Measurements from ENCODE around the gene SPECC1L. TPM values are rescaled to one million over a fixed set of nuclear protein-coding genes. Genes with fewer than 3 reads are reported as not detected.
A peak's percentile ranks its signal among the peaks of the same experiment; 100 is the strongest.

Gene SPECC1L
- total RNA-seq, 1 donor = 46.7 TPM

- Histone ChIP-seq H3K27me3 (ENCODE audit: insufficient read depth, low read length) (peaks cover 16% of the 10 kb centered on the region), H2AFZ (ENCODE audit: low read length) (no peak overlapping the region), H3K4me1 (ENCODE audit: insufficient read depth, low read length) (no peaks in the 10 kb centered on the region), H4K20me1 (ENCODE audit: insufficient read depth, low read length) (peaks cover 8% of the 10 kb centered on the region), H3K4me2 (ENCODE audit: insufficient read depth, low read length) (no peak overlapping the region), H3K9me3 (ENCODE audit: low read depth, low read length) (no peaks in the 10 kb centered on the region), H3K4me3 (ENCODE audit: insufficient read depth, low read length) (no peak overlapping the region), H3K27ac (ENCODE audit: low read depth, low read length) (no peak overlapping the region), H3K36me3 (ENCODE audit: insufficient read depth, low read length) (peaks cover 18% of the 10 kb centered on the region), H3K79me2 (ENCODE audit: insufficient read depth, low read length) (no peaks in the 10 kb centered on the region)
- DNase-seq (ENCODE audit: insufficient read length, low spot score, missing footprints) = peak; percentile 85
- TF ChIP-seq CTCF (IDR thresholded peaks at IDR 0.05; ENCODE audit: extremely low read depth, low read depth, low read length) = no peak
Observed at GRCh38 chr22:24420072-24420976, 149.7 kb downstream of the SPECC1L start.

- Histone ChIP-seq H3K27me3 (ENCODE audit: insufficient read depth, low read length) (peaks cover 21% of the 10 kb centered on the region), H3K36me3 (ENCODE audit: insufficient read depth, low read length) (peaks cover 15% of the 10 kb centered on the region), H3K27ac (ENCODE audit: low read depth, low read length) (no peak overlapping the region), H3K79me2 (ENCODE audit: insufficient read depth, low read length) (no peaks in the 10 kb centered on the region), H3K4me3 (ENCODE audit: insufficient read depth, low read length) (no peak overlapping the region), H3K4me1 (ENCODE audit: insufficient read depth, low read length) (no peaks in the 10 kb centered on the region), H3K4me2 (ENCODE audit: insufficient read depth, low read length) (no peak overlapping the region), H4K20me1 (ENCODE audit: insufficient read depth, low read length) (peaks cover 9% of the 10 kb centered on the region), H2AFZ (ENCODE audit: low read length) (no peak overlapping the region), H3K9me3 (ENCODE audit: low read depth, low read length) (no peaks in the 10 kb centered on the region)
- DNase-seq (ENCODE audit: insufficient read length, low spot score, missing footprints) = peak; percentile 71
- TF ChIP-seq CTCF (IDR thresholded peaks at IDR 0.05; ENCODE audit: extremely low read depth, low read depth, low read length) = no peak
Observed at GRCh38 chr22:24420977-24421343, 150.3 kb downstream of the SPECC1L start.

- no peaks in the 10 kb centered on the region for H3K9me3 ChIP-seq (ENCODE audit: low read depth, low read length)
- peaks cover 11% of the 10 kb centered on the region for H3K36me3 ChIP-seq (ENCODE audit: insufficient read depth, low read length)
- H3K27me3 ChIP-seq (ENCODE audit: insufficient read depth, low read length) = peaks cover 27% of the 10 kb centered on the region
- no peak overlapping the region for H3K4me2 ChIP-seq (ENCODE audit: insufficient read depth, low read length)
- no peak overlapping the region for H3K27ac ChIP-seq (ENCODE audit: low read depth, low read length)
- peak; percentile 86 for DNase-seq (ENCODE audit: insufficient read length, low spot score, missing footprints)
- H3K79me2 ChIP-seq (ENCODE audit: insufficient read depth, low read length) = no peaks in the 10 kb centered on the region
- H3K4me1 ChIP-seq (ENCODE audit: insufficient read depth, low read length) = no peaks in the 10 kb centered on the region
- H2AFZ ChIP-seq (ENCODE audit: low read length) = no peak overlapping the region
- TF ChIP-seq CTCF (IDR thresholded peaks at IDR 0.05; ENCODE audit: extremely low read depth, low read depth, low read length) = no peak
- peaks cover 11% of the 10 kb centered on the region for H4K20me1 ChIP-seq (ENCODE audit: insufficient read depth, low read length)
- H3K4me3 ChIP-seq (ENCODE audit: insufficient read depth, low read length) = no peak overlapping the region
Observed at GRCh38 chr22:24421428-24421931, 150.8 kb downstream of the SPECC1L start.

- Histone ChIP-seq H4K20me1 (ENCODE audit: insufficient read depth, low read length) (peaks cover 11% of the 10 kb centered on the region), H3K9me3 (ENCODE audit: low read depth, low read length) (no peaks in the 10 kb centered on the region), H3K79me2 (ENCODE audit: insufficient read depth, low read length) (no peaks in the 10 kb centered on the region), H3K27me3 (ENCODE audit: insufficient read depth, low read length) (peaks cover 31% of the 10 kb centered on the region), H3K27ac (ENCODE audit: low read depth, low read length) (no peak overlapping the region), H3K4me1 (ENCODE audit: insufficient read depth, low read length) (no peaks in the 10 kb centered on the region), H3K36me3 (ENCODE audit: insufficient read depth, low read length) (peaks cover 4% of the 10 kb centered on the region), H3K4me3 (ENCODE audit: insufficient read depth, low read length) (no peak overlapping the region), H3K4me2 (ENCODE audit: insufficient read depth, low read length) (no peak overlapping the region), H2AFZ (ENCODE audit: low read length) (no peak overlapping the region)
- no peak for TF ChIP-seq CTCF (IDR thresholded peaks at IDR 0.05; ENCODE audit: extremely low read depth, low read depth, low read length)
- peak; percentile 82 for DNase-seq (ENCODE audit: insufficient read length, low spot score, missing footprints)
Observed at GRCh38 chr22:24422102-24422665, 151.6 kb downstream of the SPECC1L start.

Measured in osteoblast (primary cell).